Measurements from ENCODE around the gene TXNRD1.

- TF ChIP-seq, protein P1, sequence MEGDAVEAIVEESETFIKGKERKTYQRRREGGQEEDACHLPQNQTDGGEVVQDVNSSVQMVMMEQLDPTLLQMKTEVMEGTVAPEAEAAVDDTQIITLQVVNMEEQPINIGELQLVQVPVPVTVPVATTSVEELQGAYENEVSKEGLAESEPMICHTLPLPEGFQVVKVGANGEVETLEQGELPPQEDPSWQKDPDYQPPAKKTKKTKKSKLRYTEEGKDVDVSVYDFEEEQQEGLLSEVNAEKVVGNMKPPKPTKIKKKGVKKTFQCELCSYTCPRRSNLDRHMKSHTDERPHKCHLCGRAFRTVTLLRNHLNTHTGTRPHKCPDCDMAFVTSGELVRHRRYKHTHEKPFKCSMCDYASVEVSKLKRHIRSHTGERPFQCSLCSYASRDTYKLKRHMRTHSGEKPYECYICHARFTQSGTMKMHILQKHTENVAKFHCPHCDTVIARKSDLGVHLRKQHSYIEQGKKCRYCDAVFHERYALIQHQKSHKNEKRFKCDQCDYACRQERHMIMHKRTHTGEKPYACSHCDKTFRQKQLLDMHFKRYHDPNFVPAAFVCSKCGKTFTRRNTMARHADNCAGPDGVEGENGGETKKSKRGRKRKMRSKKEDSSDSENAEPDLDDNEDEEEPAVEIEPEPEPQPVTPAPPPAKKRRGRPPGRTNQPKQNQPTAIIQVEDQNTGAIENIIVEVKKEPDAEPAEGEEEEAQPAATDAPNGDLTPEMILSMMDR (IDR thresholded peaks at IDR 0.05) = no peak
- TF ChIP-seq POLR2A (IDR thresholded peaks at IDR 0.05) = no peak
- TF ChIP-seq POLR2AphosphoS5 (IDR thresholded peaks at IDR 0.05) = no peak
Observed at GRCh38 chr12:104331376-104331775, 115.8 kb downstream of the TXNRD1 start.

Measured in prostate gland (tissue), 2 donors.